HEK293T (cell line): ENCODE results near the gene TAF4B.
"Not testable (repeated sequence)": the region's sequence is repeated elsewhere in the genome, so short reads cannot be mapped to it uniquely, and the experiment has no call there.

Source experiments
- CTCF ChIA-PET: fragments of 350-600 bp; formaldehyde crosslinking; extraction: SDS; loops from one replicate; lab custom pipeline; 2021; ENCODE audit warnings: antibody characterized with exemption, inconsistent platforms; lab: Yijun Ruan, JAX
- POLR2A ChIA-PET: fragments of 350-600 bp; formaldehyde crosslinking; extraction: SDS; loops from one replicate; lab custom pipeline; 2020; ENCODE audit warnings: antibody characterized with exemption, inconsistent platforms; lab: Yijun Ruan, JAX
- DNase-seq: peaks from one replicate; pipeline ENCODE4 v3.0.0; 2012; ENCODE audit warnings: mixed read lengths; ENCODE audit errors: extremely low spot score
- ARNT ChIP-seq: fragments of 450-650 bp; IDR thresholded peaks from 2 replicates; pipeline ENCODE4 v1.6.1; 2017; ENCODE audit warnings: mild to moderate bottlenecking
- BHLHE40 ChIP-seq: fragments of 450-650 bp; IDR thresholded peaks from 2 replicates; pipeline ENCODE4 v1.6.1; 2016; ENCODE audit warnings: mild to moderate bottlenecking, moderate library complexity, borderline replicate concordance
- CTBP1 ChIP-seq: fragments of 450-650 bp; IDR thresholded peaks from 2 replicates; pipeline ENCODE4 v1.6.1; 2016; ENCODE audit warnings: borderline replicate concordance
- ELF4 ChIP-seq: fragments of 450-650 bp; IDR thresholded peaks from 2 replicates; pipeline ENCODE4 v1.6.1; 2017; ENCODE audit warnings: antibody characterized with exemption
- FOXA1 ChIP-seq: fragments of 450-650 bp; IDR thresholded peaks from 2 replicates; pipeline ENCODE4 v1.6.1; 2016; ENCODE audit warnings: mild to moderate bottlenecking
- FOXK2 ChIP-seq: fragments of 450-650 bp; IDR thresholded peaks from 2 replicates; pipeline ENCODE4 v1.6.1; 2016; ENCODE audit warnings: mild to moderate bottlenecking
- FOXM1 ChIP-seq: fragments of 450-650 bp; IDR thresholded peaks from 2 replicates; pipeline ENCODE4 v1.6.1; 2017; ENCODE audit warnings: mild to moderate bottlenecking, borderline replicate concordance
- HDGF ChIP-seq: fragments of 450-650 bp; IDR thresholded peaks from 2 replicates; pipeline ENCODE4 v1.6.1; 2017; ENCODE audit warnings: antibody characterized with exemption, borderline replicate concordance
- L3MBTL2 ChIP-seq: fragments of 450-650 bp; conservative IDR thresholded peaks from 2 replicates; pipeline ENCODE4 v1.6.1; 2016; ENCODE audit warnings: mild to moderate bottlenecking
- LEF1 ChIP-seq: fragments of 450-650 bp; IDR thresholded peaks from 2 replicates; pipeline ENCODE4 v1.6.1; 2017; ENCODE audit warnings: mild to moderate bottlenecking, borderline replicate concordance
- NFRKB ChIP-seq: fragments of 450-650 bp; IDR thresholded peaks from 2 replicates; pipeline ENCODE4 v1.6.1; 2016; ENCODE audit warnings: mild to moderate bottlenecking, moderate library complexity
- SP1 ChIP-seq: fragments of 450-650 bp; IDR thresholded peaks from 2 replicates; pipeline ENCODE4 v1.6.1; 2017
- SUZ12 ChIP-seq: fragments of 450-650 bp; IDR thresholded peaks from 2 replicates; pipeline ENCODE4 v1.6.1; 2016; ENCODE audit warnings: mild to moderate bottlenecking
- TARDBP ChIP-seq: fragments of 450-650 bp; IDR thresholded peaks from 2 replicates; pipeline ENCODE4 v1.6.1; 2016
- ZNF384 ChIP-seq: fragments of 450-650 bp; IDR thresholded peaks from 2 replicates; pipeline ENCODE4 v1.6.1; 2016
- TF ChIP-seq, protein P1 (sequence below): fragments of 450-650 bp; IDR thresholded peaks from 2 replicates; pipeline ENCODE4 v1.6.1; 2016

The TAF4B gene

DNA sequence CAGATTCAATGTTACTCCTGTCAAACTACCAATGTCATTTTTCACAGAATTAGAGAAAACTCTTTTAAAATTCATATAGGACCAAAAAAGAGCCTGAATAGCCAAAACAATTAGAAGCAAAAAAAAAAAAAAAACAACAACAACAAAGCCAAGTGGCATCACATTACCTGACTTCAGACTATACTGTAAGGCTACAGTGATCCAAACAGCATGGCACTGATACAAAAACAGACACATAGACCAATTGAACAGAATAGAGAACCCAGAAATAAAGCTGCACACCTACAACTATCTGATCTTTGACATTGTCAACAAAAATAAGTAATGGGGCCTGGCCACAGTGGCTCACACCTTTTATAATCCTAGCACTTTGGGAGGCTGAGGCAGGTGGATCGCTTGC, 53.2 kb downstream of the TAF4B start:
- no peak for TF ChIP-seq TARDBP
- TF ChIP-seq ELF4 = no peak
- TF ChIP-seq BHLHE40 = no peak
- TF ChIP-seq L3MBTL2 = no peak
- no peak for TF ChIP-seq HDGF
- no peak for TF ChIP-seq FOXA1
- no peak for TF ChIP-seq FOXM1
- TF ChIP-seq LEF1 = no peak
- no peak for TF ChIP-seq NFRKB
- TF ChIP-seq, protein P1, sequence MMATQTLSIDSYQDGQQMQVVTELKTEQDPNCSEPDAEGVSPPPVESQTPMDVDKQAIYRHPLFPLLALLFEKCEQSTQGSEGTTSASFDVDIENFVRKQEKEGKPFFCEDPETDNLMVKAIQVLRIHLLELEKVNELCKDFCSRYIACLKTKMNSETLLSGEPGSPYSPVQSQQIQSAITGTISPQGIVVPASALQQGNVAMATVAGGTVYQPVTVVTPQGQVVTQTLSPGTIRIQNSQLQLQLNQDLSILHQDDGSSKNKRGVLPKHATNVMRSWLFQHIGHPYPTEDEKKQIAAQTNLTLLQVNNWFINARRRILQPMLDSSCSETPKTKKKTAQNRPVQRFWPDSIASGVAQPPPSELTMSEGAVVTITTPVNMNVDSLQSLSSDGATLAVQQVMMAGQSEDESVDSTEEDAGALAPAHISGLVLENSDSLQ = no peak
- no peak for TF ChIP-seq ZNF384
- TF ChIP-seq CTBP1 = no peak
- no peak for TF ChIP-seq ARNT
- TF ChIP-seq FOXK2 = no peak
- no peak for TF ChIP-seq SUZ12
- no peak for TF ChIP-seq SP1
- POLR2A ChIA-PET = no interaction called here
- CTCF ChIA-PET = no interaction called here
- no peak for DNase-seq

DNA sequence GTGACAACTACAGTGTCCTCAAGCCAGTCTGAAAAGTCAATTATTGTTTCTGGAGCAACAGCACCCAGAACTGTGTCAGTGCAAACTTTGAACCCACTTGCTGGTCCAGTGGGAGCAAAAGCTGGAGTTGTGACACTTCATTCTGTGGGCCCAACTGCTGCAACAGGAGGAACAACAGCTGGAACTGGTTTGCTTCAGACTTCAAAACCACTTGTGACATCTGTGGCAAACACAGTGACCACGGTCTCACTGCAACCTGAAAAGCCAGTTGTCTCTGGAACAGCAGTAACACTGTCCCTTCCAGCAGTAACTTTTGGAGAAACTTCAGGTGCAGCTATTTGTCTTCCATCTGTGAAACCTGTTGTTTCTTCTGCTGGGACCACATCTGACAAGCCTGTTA, 59.8 kb downstream of the TAF4B start:
- CTCF ChIA-PET = interaction anchor here (0.6 to 0.7 kb wide), 2 partner anchors 104 to 1715 kb away, joined by 3 to 4 read pairs; no protein-coding TSS in a partner anchor
- DNase-seq = no peak

DNA sequence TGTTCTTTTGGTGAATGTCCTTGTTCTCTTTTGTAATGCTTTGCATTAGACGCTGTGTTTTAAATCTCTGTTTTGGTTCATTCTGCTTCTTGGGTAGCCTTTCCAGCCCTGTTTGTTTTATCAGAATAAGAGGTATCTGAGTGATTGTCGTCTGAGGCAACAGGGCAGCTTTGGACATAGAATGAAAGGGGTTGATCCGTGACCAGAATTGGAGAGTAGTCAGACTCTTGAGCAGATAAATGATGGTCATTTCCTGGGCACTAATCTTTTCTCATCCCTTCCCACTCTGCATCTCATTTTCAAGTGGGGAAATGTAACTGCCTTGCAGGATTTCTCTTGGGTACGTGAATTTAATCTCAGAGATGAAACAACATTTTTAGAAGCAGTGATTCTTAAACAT, 61.4 kb downstream of the TAF4B start:
- ChIA-PET CTCF (no interaction called here), POLR2A (no interaction called here)

More for the DNA sequence above, 59.8 kb downstream of the TAF4B start:
- POLR2A ChIA-PET = no interaction called here
- TF ChIP-seq, protein P1 = no peak
- TF ChIP-seq FOXM1 (no peak), FOXK2 (no peak), NFRKB (no peak), ARNT (no peak), HDGF (no peak), ELF4 (no peak), LEF1 (no peak), ZNF384 (no peak), TARDBP (no peak)

DNA sequence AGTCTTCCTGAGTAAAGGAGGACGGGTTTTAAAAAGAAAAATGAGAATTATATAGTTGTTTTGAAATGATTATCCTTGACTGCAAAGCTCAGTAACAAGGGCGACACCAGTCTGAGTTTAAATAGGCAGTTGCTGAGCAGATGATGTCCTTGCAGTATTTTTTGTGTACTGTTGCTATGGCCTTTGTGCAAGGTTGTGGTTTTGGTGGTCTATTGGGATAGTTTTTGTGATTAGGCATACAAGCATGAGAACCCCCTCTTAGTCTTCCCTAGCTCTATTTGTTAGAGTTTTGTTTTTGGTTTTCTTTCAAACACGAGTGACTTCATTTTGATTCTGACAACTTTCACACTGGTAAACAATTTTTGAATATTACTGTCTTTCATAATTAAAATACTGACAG, 64.1 kb downstream of the TAF4B start:
- TF ChIP-seq L3MBTL2 (no peak), SUZ12 (no peak), CTBP1 (no peak), FOXK2 (no peak), ELF4 (no peak), ZNF384 (no peak), BHLHE40 (no peak), TARDBP (no peak), LEF1 (no peak), NFRKB (no peak), SP1 (no peak), FOXM1 (no peak), ARNT (no peak), FOXA1 (no peak), HDGF (no peak)
- TF ChIP-seq, protein P1 = no peak
- ChIA-PET CTCF (interaction anchor here (0.6 kb wide), 2 partner anchors 102 to 331 kb away, joined by 3 read pairs; no protein-coding TSS in a partner anchor), POLR2A (no interaction called here)
- DNase-seq = no peak

More for the DNA sequence above, 61.4 kb downstream of the TAF4B start:
- no peak for DNase-seq
- TF ChIP-seq SUZ12 = no peak
- no peak for TF ChIP-seq FOXA1
- no peak for TF ChIP-seq FOXM1
- no peak for TF ChIP-seq ELF4
- no peak for TF ChIP-seq ZNF384
- no peak for TF ChIP-seq L3MBTL2

DNA sequence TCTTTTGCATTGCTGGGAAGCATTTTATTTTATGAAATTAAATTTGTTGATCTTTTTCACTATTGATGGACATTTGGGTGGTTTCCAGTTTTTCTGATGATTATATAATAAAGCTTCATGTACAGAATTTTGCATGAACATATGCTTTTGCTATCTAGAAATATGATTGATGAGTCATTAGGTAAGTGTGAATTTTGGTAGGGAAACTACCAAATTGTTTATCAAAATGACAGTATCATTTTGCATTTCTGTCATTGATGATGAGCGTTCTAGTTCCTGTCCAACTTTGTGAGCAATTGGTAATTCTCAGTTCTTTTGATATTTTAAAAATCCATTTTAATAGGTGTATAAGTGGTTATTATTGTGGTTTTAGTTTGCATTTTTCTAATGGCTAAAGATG, 67.7 kb downstream of the TAF4B start:
- no peak for DNase-seq
- ChIA-PET CTCF (no interaction called here), POLR2A (no interaction called here)
- TF ChIP-seq FOXM1 = no peak

DNA sequence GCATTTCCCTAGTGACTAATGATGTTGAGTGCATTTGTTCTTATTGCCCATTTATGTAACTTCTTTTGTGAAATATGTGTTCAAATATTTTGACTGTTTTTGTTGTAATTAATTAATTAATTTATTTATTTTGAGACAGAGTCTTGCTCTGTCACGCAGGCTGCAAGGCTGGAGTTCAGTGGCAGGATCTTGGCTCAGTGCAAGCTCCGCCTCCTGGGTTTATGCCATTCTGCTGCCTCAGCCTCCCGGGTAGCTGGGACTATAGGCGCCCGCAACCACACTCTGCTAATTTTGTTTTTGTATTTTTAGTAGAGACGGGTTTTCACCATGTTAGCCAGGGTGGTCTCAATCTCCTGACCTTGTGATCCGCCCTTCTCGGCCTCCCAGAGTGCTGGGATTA, 71.9 kb downstream of the TAF4B start:
- CTCF ChIA-PET = interaction anchor here (1.2 kb wide), 1 partner anchor 8 kb away, joined by 5 read pairs; no protein-coding TSS in a partner anchor
- DNase-seq = no peak
- POLR2A ChIA-PET = interaction anchor here (0.7 kb wide), 1 partner anchor 279 kb away, joined by 3 read pairs; no protein-coding TSS in a partner anchor
- TF ChIP-seq BHLHE40 (no peak), LEF1 (no peak), FOXM1 (no peak), SUZ12 (no peak), HDGF (no peak), ZNF384 (no peak), TARDBP (no peak), CTBP1 (no peak), ARNT (no peak)

DNA sequence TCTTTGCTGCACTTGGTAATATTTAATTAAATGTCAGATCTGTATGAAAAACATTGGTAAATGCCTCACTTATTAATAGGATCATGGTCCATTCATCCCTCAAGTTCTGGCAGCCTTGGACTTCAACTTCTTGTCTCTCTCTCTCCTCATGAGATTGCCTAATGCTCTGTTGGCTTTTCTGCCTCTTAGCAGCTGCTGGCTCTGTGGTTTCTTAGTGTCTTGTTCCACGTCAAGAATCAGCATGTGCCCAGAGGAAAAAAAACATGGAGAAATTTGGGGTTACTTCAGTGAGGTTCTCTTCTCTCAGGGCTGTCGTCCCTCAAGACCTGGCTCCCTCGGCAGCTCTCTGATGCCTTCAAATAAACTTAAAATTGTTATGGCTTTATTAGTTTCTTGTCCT, 75.4 kb downstream of the TAF4B start:
- TF ChIP-seq ZNF384 (no peak), CTBP1 (no peak), FOXA1 (no peak), HDGF (no peak), ELF4 (no peak), L3MBTL2 (no peak), LEF1 (no peak), NFRKB (no peak), FOXK2 (no peak), ARNT (no peak), SP1 (no peak), FOXM1 (no peak), SUZ12 (no peak), BHLHE40 (no peak), TARDBP (no peak)
- TF ChIP-seq, protein P1 = no peak
- POLR2A ChIA-PET = no interaction called here
- CTCF ChIA-PET = interaction anchor here (0.7 kb wide), 1 partner anchor 315 kb away, joined by 3 read pairs; no protein-coding TSS in a partner anchor
- DNase-seq = no peak

DNA sequence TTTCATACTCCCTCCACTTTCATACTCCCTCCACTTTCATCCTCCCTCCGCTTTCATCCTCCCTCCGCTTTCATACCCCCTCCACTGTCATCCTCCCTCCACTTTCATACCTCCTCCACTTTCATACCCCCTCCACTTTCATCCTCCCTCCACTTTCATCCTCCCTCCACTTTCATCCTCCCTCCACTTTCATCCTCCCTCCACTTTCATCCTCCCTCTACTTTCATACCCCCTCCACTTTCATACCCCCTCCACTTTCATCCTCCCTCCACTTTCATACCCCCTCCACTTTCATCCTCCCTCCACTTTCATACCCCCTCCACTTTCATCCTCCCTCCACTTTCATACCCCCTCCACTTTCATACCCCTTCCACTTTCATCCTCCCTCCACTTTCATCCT, 77.0 kb downstream of the TAF4B start:
- CTCF ChIA-PET, DNase-seq, POLR2A ChIA-PET: not testable (repeated sequence)
